Measurements from ENCODE around the gene POMT1.
"Not testable (repeated sequence)": the region's sequence is repeated elsewhere in the genome, so short reads cannot be mapped to it uniquely, and the experiment has no call there.

POMT1 gene

DNA sequence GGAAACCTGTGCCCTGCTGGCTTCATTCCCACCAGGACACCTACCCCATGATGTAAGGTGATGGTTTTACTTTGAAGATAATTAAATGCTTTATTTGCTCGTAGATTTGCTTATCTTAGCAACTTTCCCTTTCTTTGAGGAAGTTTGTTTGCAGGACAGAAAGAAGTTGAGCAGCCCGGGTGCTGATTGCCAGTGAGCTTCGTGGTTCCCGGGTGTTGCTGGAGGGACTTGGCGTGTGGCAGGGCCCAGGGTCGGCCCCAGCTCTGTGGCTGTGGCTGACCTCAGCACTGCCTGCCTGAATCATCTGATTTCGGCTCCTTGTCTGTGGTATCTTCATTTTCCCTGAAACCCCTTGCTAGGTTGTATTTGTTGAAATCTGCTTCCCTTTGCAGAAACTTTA, 8.7 kb downstream of the POMT1 start:
- DNase-seq (ENCODE audit: insufficient read length, low spot score) (no peak), FAIRE-seq (no peak)
- TF ChIP-seq, protein P1, sequence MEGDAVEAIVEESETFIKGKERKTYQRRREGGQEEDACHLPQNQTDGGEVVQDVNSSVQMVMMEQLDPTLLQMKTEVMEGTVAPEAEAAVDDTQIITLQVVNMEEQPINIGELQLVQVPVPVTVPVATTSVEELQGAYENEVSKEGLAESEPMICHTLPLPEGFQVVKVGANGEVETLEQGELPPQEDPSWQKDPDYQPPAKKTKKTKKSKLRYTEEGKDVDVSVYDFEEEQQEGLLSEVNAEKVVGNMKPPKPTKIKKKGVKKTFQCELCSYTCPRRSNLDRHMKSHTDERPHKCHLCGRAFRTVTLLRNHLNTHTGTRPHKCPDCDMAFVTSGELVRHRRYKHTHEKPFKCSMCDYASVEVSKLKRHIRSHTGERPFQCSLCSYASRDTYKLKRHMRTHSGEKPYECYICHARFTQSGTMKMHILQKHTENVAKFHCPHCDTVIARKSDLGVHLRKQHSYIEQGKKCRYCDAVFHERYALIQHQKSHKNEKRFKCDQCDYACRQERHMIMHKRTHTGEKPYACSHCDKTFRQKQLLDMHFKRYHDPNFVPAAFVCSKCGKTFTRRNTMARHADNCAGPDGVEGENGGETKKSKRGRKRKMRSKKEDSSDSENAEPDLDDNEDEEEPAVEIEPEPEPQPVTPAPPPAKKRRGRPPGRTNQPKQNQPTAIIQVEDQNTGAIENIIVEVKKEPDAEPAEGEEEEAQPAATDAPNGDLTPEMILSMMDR (IDR thresholded peaks at IDR 0.05; ENCODE audit: insufficient read depth, missing control alignments), result no peak

DNA sequence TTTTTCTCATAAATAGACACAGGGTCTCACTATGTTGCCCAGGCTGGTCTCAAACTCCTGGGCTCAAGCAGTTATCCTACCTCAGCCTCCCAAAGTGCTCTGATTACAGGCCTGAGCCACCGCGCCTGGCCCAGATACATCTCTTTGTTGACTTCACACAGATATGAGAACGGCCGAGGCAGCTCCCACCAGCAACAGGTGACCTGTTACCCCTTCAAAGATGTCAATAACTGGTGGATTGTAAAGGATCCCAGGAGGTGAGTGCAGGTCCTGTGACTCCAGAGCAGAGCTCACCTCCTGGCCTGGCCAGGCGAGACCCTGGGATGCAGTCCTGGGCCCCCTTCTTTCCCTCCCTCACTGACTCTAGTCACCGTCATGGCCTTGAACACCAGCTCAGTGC, 9.2 kb downstream of the POMT1 start:
- no peak for FAIRE-seq
- TF ChIP-seq, protein P1 (IDR thresholded peaks at IDR 0.05; ENCODE audit: insufficient read depth, missing control alignments), result no peak
- no peak for DNase-seq (ENCODE audit: insufficient read length, low spot score)

DNA sequence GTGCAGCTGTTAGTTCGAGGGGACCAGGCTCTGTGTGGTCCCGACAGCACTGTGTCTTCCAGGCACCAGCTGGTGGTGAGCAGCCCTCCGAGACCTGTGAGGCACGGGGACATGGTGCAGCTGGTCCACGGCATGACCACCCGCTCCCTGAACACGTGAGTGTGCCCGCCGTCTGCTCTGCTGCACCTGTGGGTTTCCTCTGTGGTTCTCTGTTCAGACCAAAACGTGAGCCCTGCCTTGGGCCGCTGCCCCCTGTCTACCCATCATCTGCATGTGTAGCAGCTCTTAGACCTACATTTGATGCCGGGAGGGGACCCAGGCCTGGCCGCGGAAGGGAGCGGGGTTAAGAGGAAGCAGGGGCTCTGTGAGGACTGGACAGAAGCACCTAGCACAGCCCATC, 10.5 kb downstream of the POMT1 start:
- DNase-seq (ENCODE audit: insufficient read length, low spot score), result no peak
- no peak for FAIRE-seq
- TF ChIP-seq, protein P1 (IDR thresholded peaks at IDR 0.05; ENCODE audit: insufficient read depth, missing control alignments), result no peak

DNA sequence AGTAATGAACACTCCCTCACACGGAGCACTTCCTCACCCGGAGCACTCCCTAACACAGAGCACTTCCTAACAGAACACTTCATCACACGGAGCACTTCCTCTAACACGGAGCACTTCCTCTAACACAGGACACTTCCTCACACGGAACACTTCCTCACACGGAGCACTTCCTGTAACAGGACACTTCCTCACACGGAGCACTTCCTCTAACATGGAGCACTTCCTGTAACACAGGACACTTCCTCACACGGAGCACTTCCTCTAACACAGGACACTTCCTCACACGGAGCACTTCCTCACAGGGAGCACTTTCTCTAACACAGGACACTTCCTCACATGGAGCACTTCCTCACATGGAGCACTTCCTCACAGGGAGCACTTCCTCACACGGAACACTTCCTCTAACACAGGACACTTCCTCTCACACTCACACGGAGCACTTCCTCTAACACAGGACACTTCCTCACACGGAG, 12.9 kb downstream of the POMT1 start:
- not testable (repeated sequence) for FAIRE-seq; DNase-seq (ENCODE audit: insufficient read length, low spot score)

DNA sequence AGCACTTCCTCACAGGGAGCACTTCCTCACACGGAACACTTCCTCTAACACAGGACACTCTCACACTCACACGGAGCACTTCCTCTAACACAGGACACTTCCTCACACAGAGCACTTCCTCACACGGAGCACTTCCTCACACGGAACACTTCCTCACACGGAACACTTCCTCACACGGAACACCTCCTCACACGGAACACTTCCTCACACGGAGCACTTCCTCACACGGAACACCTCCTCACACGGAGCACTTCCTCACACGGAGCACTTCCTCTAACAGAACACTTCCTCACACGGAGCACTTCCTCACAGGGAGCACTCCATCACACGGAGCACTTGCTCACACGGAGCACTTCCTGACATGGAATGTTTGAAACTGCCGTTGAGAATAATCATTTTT, 13.4 kb downstream of the POMT1 start:
- no peak for FAIRE-seq

DNA sequence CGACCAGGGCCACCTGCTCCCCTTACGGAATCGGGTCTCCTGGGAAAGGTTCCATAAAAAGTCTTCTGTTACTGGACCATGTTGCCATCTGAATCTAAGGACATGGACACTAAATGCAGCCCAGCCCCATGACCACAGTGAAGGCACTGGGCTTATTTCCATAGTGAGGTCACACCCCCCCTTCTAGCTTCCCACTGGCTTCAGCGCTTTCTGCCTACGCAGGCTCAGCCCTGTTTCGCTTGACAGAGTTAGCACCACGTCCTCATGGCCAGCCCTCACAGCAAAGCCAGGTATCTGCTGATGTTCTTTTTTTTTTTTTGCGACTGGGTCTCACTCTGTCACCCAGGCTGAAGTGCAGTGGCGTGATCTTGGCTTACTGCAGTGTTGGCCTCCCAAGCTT, 14.2 kb downstream of the POMT1 start:
- FAIRE-seq (no peak), DNase-seq (ENCODE audit: insufficient read length, low spot score) (no peak)
- TF ChIP-seq, protein P1 (IDR thresholded peaks at IDR 0.05; ENCODE audit: insufficient read depth, missing control alignments), result no peak

More for the DNA sequence above, 13.4 kb downstream of the POMT1 start:
- TF ChIP-seq, protein P1 (IDR thresholded peaks at IDR 0.05; ENCODE audit: insufficient read depth, missing control alignments), result no peak
- DNase-seq (ENCODE audit: insufficient read length, low spot score), result no peak

DNA sequence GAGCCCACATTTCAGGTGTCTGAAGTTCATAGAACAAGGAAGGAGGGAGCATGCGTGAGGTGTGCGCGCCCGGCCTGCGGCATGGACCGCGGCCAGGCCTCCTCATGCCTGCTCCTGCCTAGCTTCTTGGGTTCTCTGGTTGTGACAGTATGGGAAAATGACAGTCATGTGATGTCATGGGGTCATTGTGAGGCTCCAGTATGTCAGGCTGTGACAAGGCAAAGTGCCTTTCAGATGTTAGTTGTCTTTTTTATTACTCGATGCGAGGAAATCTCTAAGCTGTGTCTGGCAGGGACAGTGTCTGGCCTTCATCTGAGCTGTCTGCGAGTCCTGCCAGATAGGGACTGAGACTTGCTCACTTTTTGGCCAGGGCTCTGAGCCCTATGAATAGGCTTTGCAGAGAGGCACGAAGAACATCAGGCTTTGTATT, 15.1 kb downstream of the POMT1 start:
- FAIRE-seq, result no peak
- TF ChIP-seq, protein P1 (IDR thresholded peaks at IDR 0.05; ENCODE audit: insufficient read depth, missing control alignments), result no peak
- DNase-seq (ENCODE audit: insufficient read length, low spot score), result no peak

DNA sequence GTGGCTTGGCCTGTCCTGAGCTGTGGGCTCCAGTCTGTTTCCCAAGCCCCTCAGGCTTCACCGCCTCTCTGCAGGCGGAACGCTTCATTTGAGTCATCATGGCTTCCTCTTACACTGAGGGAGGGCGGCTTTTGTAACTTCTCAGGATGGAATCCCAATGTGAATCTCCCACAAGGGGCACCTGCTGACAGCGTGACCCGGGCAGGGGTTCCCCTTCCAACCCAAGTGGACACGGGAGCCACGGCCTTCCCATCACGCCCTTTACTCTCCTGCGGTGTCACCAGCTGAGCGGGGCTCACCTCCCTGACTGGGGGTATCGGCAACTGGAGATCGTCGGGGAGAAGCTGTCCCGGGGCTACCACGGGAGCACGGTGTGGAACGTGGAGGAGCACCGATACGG, 15.8 kb downstream of the POMT1 start:
- no peak for DNase-seq (ENCODE audit: insufficient read length, low spot score)
- FAIRE-seq, result no peak
- TF ChIP-seq, protein P1 (IDR thresholded peaks at IDR 0.05; ENCODE audit: insufficient read depth, missing control alignments), result no peak
